ENCODE measurements around the gene CAMK2N1.

Gene CAMK2N1

GRCh38 chr1:20485527-20486456 is at the start of gene CAMK2N1:
Gene CAMK2N1 (minus strand): TSS chr1:20486210. CDS start chr1:20485379, 831 bp downstream.
- Histone ChIP-seq H3K4me3 (ENCODE audit: severe bottlenecking) (peak within 1 kb of the TSS; percentile 72), H3K4me1 (ENCODE audit: insufficient read depth, poor library complexity, severe bottlenecking) (peaks cover 18% of the 10 kb centered on the region), H3K27me3 (ENCODE audit: insufficient read depth, poor library complexity, severe bottlenecking) (no peaks in the 10 kb centered on the region), H3K9me3 (ENCODE audit: severe bottlenecking) (no peaks in the 10 kb centered on the region), H3K36me3 (ENCODE audit: low read depth) (peaks cover 13% of the 10 kb centered on the region), H3K27ac (ENCODE audit: poor library complexity, severe bottlenecking) (peak within 1 kb of the TSS; percentile 81)
- no peak for DNase-seq (ENCODE audit: low spot score)
- TF ChIP-seq, protein P1, sequence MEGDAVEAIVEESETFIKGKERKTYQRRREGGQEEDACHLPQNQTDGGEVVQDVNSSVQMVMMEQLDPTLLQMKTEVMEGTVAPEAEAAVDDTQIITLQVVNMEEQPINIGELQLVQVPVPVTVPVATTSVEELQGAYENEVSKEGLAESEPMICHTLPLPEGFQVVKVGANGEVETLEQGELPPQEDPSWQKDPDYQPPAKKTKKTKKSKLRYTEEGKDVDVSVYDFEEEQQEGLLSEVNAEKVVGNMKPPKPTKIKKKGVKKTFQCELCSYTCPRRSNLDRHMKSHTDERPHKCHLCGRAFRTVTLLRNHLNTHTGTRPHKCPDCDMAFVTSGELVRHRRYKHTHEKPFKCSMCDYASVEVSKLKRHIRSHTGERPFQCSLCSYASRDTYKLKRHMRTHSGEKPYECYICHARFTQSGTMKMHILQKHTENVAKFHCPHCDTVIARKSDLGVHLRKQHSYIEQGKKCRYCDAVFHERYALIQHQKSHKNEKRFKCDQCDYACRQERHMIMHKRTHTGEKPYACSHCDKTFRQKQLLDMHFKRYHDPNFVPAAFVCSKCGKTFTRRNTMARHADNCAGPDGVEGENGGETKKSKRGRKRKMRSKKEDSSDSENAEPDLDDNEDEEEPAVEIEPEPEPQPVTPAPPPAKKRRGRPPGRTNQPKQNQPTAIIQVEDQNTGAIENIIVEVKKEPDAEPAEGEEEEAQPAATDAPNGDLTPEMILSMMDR (IDR thresholded peaks at IDR 0.05; ENCODE audit: poor library complexity, severe bottlenecking) = no peak
- peak; percentile 59 for ATAC-seq (ENCODE audit: low read depth)

DNA sequence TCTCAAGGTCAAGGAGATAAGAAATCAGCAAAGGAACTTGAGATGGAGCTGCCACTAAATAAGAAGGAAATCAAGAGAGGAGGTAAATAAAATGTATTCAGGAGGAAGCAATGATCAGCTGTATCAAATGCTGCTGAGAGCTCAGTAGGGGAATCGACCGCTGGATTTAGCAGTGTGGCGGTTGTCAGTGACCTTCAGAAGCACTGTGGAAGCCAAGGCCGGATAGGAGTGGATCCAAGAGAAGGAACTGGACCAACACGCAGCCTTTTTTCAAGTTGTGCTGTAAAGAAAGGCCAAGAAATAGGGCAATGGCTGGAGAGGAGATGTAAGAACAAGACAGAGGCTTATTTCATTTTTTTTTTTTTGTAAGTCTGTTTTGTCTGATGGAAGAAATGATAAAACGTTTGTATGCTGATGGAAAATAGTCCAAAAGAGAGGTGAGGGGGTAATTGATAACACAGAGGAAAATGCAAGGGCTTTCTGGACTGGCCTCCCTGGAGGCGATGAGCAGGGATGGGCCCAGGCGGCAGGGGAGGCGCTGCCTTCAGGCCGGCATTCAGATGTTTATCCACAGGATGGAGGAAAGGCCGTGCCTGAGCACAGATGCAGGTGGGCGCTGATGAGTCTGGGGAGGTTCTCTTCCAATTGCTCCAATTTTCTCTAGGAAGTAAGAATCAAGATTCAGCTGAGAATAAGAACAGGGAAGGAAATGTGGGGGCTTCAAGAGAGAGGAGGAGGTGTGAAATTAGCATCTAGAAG is 48.8 kb upstream of the CAMK2N1 start:
- no peaks in the 10 kb centered on the region for H3K4me1 ChIP-seq (ENCODE audit: insufficient read depth, poor library complexity, severe bottlenecking)
- H3K36me3 ChIP-seq (ENCODE audit: low read depth) = no peaks in the 10 kb centered on the region
- H3K9me3 ChIP-seq (ENCODE audit: severe bottlenecking) = no peaks in the 10 kb centered on the region
- H3K4me3 ChIP-seq (ENCODE audit: severe bottlenecking) = no peak overlapping the region
- H3K27me3 ChIP-seq (ENCODE audit: insufficient read depth, poor library complexity, severe bottlenecking) = no peaks in the 10 kb centered on the region
- no peak for DNase-seq (ENCODE audit: low spot score)
- no peak overlapping the region for H3K27ac ChIP-seq (ENCODE audit: poor library complexity, severe bottlenecking)
- TF ChIP-seq, protein P1 (IDR thresholded peaks at IDR 0.05; ENCODE audit: poor library complexity, severe bottlenecking) = no peak
- ATAC-seq (ENCODE audit: low read depth) = no peak

DNA sequence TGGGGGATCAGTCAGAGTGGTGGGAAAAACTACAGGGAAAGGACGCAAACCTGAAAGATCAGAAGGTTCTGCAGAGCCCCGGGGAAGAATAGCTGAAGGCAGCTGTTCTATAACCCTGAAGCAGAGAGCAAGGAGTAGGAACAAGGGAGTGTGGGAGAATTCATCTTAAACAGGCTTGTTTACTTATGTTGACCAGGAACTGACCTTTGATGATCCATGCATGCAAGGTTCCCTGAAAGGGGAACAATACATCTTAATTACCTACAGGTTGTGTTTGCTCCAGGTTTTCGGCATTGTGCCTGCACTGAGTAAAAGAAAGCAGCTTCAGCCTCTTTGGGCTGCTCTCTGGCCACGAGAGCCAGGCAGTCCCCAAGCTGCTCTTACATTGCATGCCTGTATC is 47.6 kb upstream of the CAMK2N1 start:
- H3K36me3 ChIP-seq (ENCODE audit: low read depth) = no peaks in the 10 kb centered on the region
- no peaks in the 10 kb centered on the region for H3K4me1 ChIP-seq (ENCODE audit: insufficient read depth, poor library complexity, severe bottlenecking)
- TF ChIP-seq, protein P1 (IDR thresholded peaks at IDR 0.05; ENCODE audit: poor library complexity, severe bottlenecking) = no peak
- no peak overlapping the region for H3K4me3 ChIP-seq (ENCODE audit: severe bottlenecking)
- H3K27ac ChIP-seq (ENCODE audit: poor library complexity, severe bottlenecking) = no peak overlapping the region
- ATAC-seq (ENCODE audit: low read depth) (no peak), DNase-seq (ENCODE audit: low spot score) (no peak)
- H3K27me3 ChIP-seq (ENCODE audit: insufficient read depth, poor library complexity, severe bottlenecking) = no peaks in the 10 kb centered on the region
- H3K9me3 ChIP-seq (ENCODE audit: severe bottlenecking) = no peaks in the 10 kb centered on the region

- H3K36me3 ChIP-seq (ENCODE audit: low read depth) = no peaks in the 10 kb centered on the region
- no peak overlapping the region for H3K4me3 ChIP-seq (ENCODE audit: severe bottlenecking)
- DNase-seq (ENCODE audit: low spot score) (no peak), ATAC-seq (ENCODE audit: low read depth) (peak; percentile 54)
- H3K27ac ChIP-seq (ENCODE audit: poor library complexity, severe bottlenecking) = no peak overlapping the region
- H3K9me3 ChIP-seq (ENCODE audit: severe bottlenecking) = no peaks in the 10 kb centered on the region
- H3K4me1 ChIP-seq (ENCODE audit: insufficient read depth, poor library complexity, severe bottlenecking) = no peaks in the 10 kb centered on the region
- H3K27me3 ChIP-seq (ENCODE audit: insufficient read depth, poor library complexity, severe bottlenecking) = no peaks in the 10 kb centered on the region
- TF ChIP-seq, protein P1 (IDR thresholded peaks at IDR 0.05; ENCODE audit: poor library complexity, severe bottlenecking) = no peak
These were observed 44.9 kb upstream of the CAMK2N1 start for GRCh38 chr1:20530901-20531300.
